ENCODE results near the gene CFAP410.
"Not testable (repeated sequence)": the region's sequence is repeated elsewhere in the genome, so short reads cannot be mapped to it uniquely, and the experiment has no call there.

The CFAP410 gene

GRCh38 chr21:44350773-44351481 is 11.7 kb upstream of the CFAP410 start:
- no peak overlapping the region for H3K4me3 ChIP-seq (ENCODE audit: insufficient read depth, low read depth, low read length)
- no peaks in the 10 kb centered on the region for H3K36me3 ChIP-seq (ENCODE audit: control insufficient read depth, insufficient read depth, low read length)
- WGBS, 2 experiments = 92 to 94% methylated on average over 42 of the region's 42 CpGs

GRCh38 chr21:44349847-44350772 is 10.9 kb upstream of the CFAP410 start:
- Histone ChIP-seq H3K27me3 (ENCODE audit: control insufficient read depth, insufficient read depth, low read length, poor library complexity, severe bottlenecking) (no peaks in the 10 kb centered on the region), H3K9me3 (ENCODE audit: control insufficient read depth, low read length) (no peaks in the 10 kb centered on the region), H3K4me1 (ENCODE audit: control insufficient read depth, insufficient read depth, low read length) (no peaks in the 10 kb centered on the region), H3K36me3 (ENCODE audit: control insufficient read depth, insufficient read depth, low read length) (no peaks in the 10 kb centered on the region), H3K27ac (ENCODE audit: insufficient read depth, low read depth, low read length, poor library complexity, severe bottlenecking) (no peak overlapping the region), H3K4me3 (ENCODE audit: insufficient read depth, low read depth, low read length) (no peak overlapping the region)
- 94 to 95% methylated on average over 113 of the region's 113 CpGs for WGBS, 2 experiments

More at GRCh38 chr21:44350773-44351481, 11.7 kb upstream of the CFAP410 start:
- no peak overlapping the region for H3K27ac ChIP-seq (ENCODE audit: insufficient read depth, low read depth, low read length, poor library complexity, severe bottlenecking)
- H3K27me3 ChIP-seq (ENCODE audit: control insufficient read depth, insufficient read depth, low read length, poor library complexity, severe bottlenecking) = no peaks in the 10 kb centered on the region
- no peaks in the 10 kb centered on the region for H3K4me1 ChIP-seq (ENCODE audit: control insufficient read depth, insufficient read depth, low read length)
- no peaks in the 10 kb centered on the region for H3K9me3 ChIP-seq (ENCODE audit: control insufficient read depth, low read length)

GRCh38 chr21:44349416-44349846 is 10.2 kb upstream of the CFAP410 start:
- Histone ChIP-seq H3K27ac (ENCODE audit: insufficient read depth, low read depth, low read length, poor library complexity, severe bottlenecking) (no peak overlapping the region), H3K36me3 (ENCODE audit: control insufficient read depth, insufficient read depth, low read length) (no peaks in the 10 kb centered on the region), H3K27me3 (ENCODE audit: control insufficient read depth, insufficient read depth, low read length, poor library complexity, severe bottlenecking) (no peaks in the 10 kb centered on the region), H3K9me3 (ENCODE audit: control insufficient read depth, low read length) (no peaks in the 10 kb centered on the region), H3K4me3 (ENCODE audit: insufficient read depth, low read depth, low read length) (no peak overlapping the region), H3K4me1 (ENCODE audit: control insufficient read depth, insufficient read depth, low read length) (no peaks in the 10 kb centered on the region)
- 91 to 92% methylated on average over 12 of the region's 12 CpGs for WGBS, 2 experiments

GRCh38 chr21:44348861-44349260 is 9.7 kb upstream of the CFAP410 start:
- H3K27me3 ChIP-seq (ENCODE audit: control insufficient read depth, insufficient read depth, low read length, poor library complexity, severe bottlenecking) = no peaks in the 10 kb centered on the region
- H3K4me3 ChIP-seq (ENCODE audit: insufficient read depth, low read depth, low read length) = no peak overlapping the region
- no peaks in the 10 kb centered on the region for H3K36me3 ChIP-seq (ENCODE audit: control insufficient read depth, insufficient read depth, low read length)
- no peaks in the 10 kb centered on the region for H3K4me1 ChIP-seq (ENCODE audit: control insufficient read depth, insufficient read depth, low read length)
- H3K27ac ChIP-seq (ENCODE audit: insufficient read depth, low read depth, low read length, poor library complexity, severe bottlenecking) = no peak overlapping the region
- H3K9me3 ChIP-seq (ENCODE audit: control insufficient read depth, low read length) = no peaks in the 10 kb centered on the region
- WGBS, 2 experiments = 95 to 96% methylated on average over 19 of the region's 19 CpGs

GRCh38 chr21:44347911-44348451 is 8.8 kb upstream of the CFAP410 start:
- no peak overlapping the region for H3K27ac ChIP-seq (ENCODE audit: insufficient read depth, low read depth, low read length, poor library complexity, severe bottlenecking)
- no peaks in the 10 kb centered on the region for H3K27me3 ChIP-seq (ENCODE audit: control insufficient read depth, insufficient read depth, low read length, poor library complexity, severe bottlenecking)
- no peak overlapping the region for H3K4me3 ChIP-seq (ENCODE audit: insufficient read depth, low read depth, low read length)
- no peaks in the 10 kb centered on the region for H3K9me3 ChIP-seq (ENCODE audit: control insufficient read depth, low read length)
- 84 to 87% methylated on average over 22 of the region's 22 CpGs for WGBS, 2 experiments
- H3K4me1 ChIP-seq (ENCODE audit: control insufficient read depth, insufficient read depth, low read length) = no peaks in the 10 kb centered on the region
- H3K36me3 ChIP-seq (ENCODE audit: control insufficient read depth, insufficient read depth, low read length) = no peaks in the 10 kb centered on the region

- Histone ChIP-seq H3K36me3 (ENCODE audit: control insufficient read depth, insufficient read depth, low read length) (no peaks in the 10 kb centered on the region), H3K4me3 (ENCODE audit: insufficient read depth, low read depth, low read length) (no peak overlapping the region), H3K27ac (ENCODE audit: insufficient read depth, low read depth, low read length, poor library complexity, severe bottlenecking) (no peak overlapping the region), H3K27me3 (ENCODE audit: control insufficient read depth, insufficient read depth, low read length, poor library complexity, severe bottlenecking) (no peaks in the 10 kb centered on the region), H3K4me1 (ENCODE audit: control insufficient read depth, insufficient read depth, low read length) (no peaks in the 10 kb centered on the region), H3K9me3 (ENCODE audit: control insufficient read depth, low read length) (no peaks in the 10 kb centered on the region)
- WGBS, 2 experiments = 76 to 78% methylated on average over 11 of the region's 11 CpGs
Measured at GRCh38 chr21:44345495-44345894, 6.3 kb upstream of the CFAP410 start.

GRCh38 chr21:44344541-44345183 is 5.5 kb upstream of the CFAP410 start:
- Histone ChIP-seq H3K4me1 (ENCODE audit: control insufficient read depth, insufficient read depth, low read length) (no peaks in the 10 kb centered on the region), H3K36me3 (ENCODE audit: control insufficient read depth, insufficient read depth, low read length) (no peaks in the 10 kb centered on the region), H3K9me3 (ENCODE audit: control insufficient read depth, low read length) (no peaks in the 10 kb centered on the region), H3K27me3 (ENCODE audit: control insufficient read depth, insufficient read depth, low read length, poor library complexity, severe bottlenecking) (no peaks in the 10 kb centered on the region), H3K4me3 (ENCODE audit: insufficient read depth, low read depth, low read length) (no peak overlapping the region), H3K27ac (ENCODE audit: insufficient read depth, low read depth, low read length, poor library complexity, severe bottlenecking) (no peak overlapping the region)
- 93% methylated on average over 17 of the region's 17 CpGs for WGBS, 2 experiments

GRCh38 chr21:44342981-44343380 is 3.8 kb upstream of the CFAP410 start:
- 92 to 94% methylated on average over 8 of the region's 8 CpGs for WGBS, 2 experiments
- not testable (repeated sequence) for H3K9me3 ChIP-seq (ENCODE audit: control insufficient read depth, low read length); H3K27ac ChIP-seq (ENCODE audit: insufficient read depth, low read depth, low read length, poor library complexity, severe bottlenecking); H3K27me3 ChIP-seq (ENCODE audit: control insufficient read depth, insufficient read depth, low read length, poor library complexity, severe bottlenecking); H3K4me1 ChIP-seq (ENCODE audit: control insufficient read depth, insufficient read depth, low read length); H3K4me3 ChIP-seq (ENCODE audit: insufficient read depth, low read depth, low read length); H3K36me3 ChIP-seq (ENCODE audit: control insufficient read depth, insufficient read depth, low read length)

- not testable (repeated sequence) for H3K36me3 ChIP-seq (ENCODE audit: control insufficient read depth, insufficient read depth, low read length); H3K27me3 ChIP-seq (ENCODE audit: control insufficient read depth, insufficient read depth, low read length, poor library complexity, severe bottlenecking); H3K9me3 ChIP-seq (ENCODE audit: control insufficient read depth, low read length); H3K27ac ChIP-seq (ENCODE audit: insufficient read depth, low read depth, low read length, poor library complexity, severe bottlenecking); H3K4me3 ChIP-seq (ENCODE audit: insufficient read depth, low read depth, low read length); H3K4me1 ChIP-seq (ENCODE audit: control insufficient read depth, insufficient read depth, low read length)
- WGBS, 2 experiments = 84 to 86% methylated on average over 12 of the region's 12 CpGs
Measured at GRCh38 chr21:44341726-44342458, 2.7 kb upstream of the CFAP410 start.

All from ectodermal cell (in vitro differentiated cells).